ENCODE measurements around the gene ISY1.
"Not testable (repeated sequence)": the region's sequence is repeated elsewhere in the genome, so short reads cannot be mapped to it uniquely, and the experiment has no call there.

The ISY1 gene

DNA sequence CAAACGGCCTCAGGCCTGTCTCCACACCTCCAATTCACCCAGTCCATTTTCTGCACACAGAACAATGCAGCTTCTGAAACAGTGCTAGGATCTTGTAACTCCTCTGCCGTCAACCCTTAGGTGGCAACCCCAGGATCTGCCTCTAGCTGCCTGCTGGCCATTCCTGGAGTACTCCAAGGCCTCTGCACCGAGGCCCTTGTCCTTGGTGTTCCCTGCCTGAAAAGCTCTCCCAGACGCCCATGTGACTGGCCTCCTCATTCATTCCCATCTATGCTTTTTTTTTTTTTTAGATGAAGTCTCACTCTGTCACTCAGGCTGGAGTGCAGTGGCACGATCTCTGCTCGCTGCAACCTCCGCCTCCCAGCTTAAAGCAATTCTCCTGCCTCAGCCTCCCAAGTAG lies 57.6 kb downstream of the ISY1 start:
- CTCF ChIA-PET = no interaction called here
- DNase-seq (ENCODE audit: extremely low spot score) = no peak
- TF ChIP-seq BHLHE40 (IDR thresholded peaks at IDR 0.05; ENCODE audit: borderline replicate concordance) = no peak
- no peak for TF ChIP-seq ARNT (IDR thresholded peaks at IDR 0.05)
- TF ChIP-seq LEF1 (IDR thresholded peaks at IDR 0.05; ENCODE audit: borderline replicate concordance) = no peak
- TF ChIP-seq ELF4 (IDR thresholded peaks at IDR 0.05) = no peak
- no peak for TF ChIP-seq HDGF (IDR thresholded peaks at IDR 0.05; ENCODE audit: borderline replicate concordance)
- TF ChIP-seq SUZ12 (IDR thresholded peaks at IDR 0.05) = no peak
- no peak for TF ChIP-seq FOXK2 (IDR thresholded peaks at IDR 0.05)
- TF ChIP-seq CTBP1 (IDR thresholded peaks at IDR 0.05; ENCODE audit: borderline replicate concordance) = no peak
- TF ChIP-seq SP1 (IDR thresholded peaks at IDR 0.05) = no peak
- no peak for TF ChIP-seq ZNF384 (IDR thresholded peaks at IDR 0.05)
- TF ChIP-seq, protein P1, sequence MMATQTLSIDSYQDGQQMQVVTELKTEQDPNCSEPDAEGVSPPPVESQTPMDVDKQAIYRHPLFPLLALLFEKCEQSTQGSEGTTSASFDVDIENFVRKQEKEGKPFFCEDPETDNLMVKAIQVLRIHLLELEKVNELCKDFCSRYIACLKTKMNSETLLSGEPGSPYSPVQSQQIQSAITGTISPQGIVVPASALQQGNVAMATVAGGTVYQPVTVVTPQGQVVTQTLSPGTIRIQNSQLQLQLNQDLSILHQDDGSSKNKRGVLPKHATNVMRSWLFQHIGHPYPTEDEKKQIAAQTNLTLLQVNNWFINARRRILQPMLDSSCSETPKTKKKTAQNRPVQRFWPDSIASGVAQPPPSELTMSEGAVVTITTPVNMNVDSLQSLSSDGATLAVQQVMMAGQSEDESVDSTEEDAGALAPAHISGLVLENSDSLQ (IDR thresholded peaks at IDR 0.05) = no peak
- no peak for TF ChIP-seq FOXM1 (IDR thresholded peaks at IDR 0.05; ENCODE audit: borderline replicate concordance)
- TF ChIP-seq NFRKB (IDR thresholded peaks at IDR 0.05) = no peak
- no peak for TF ChIP-seq L3MBTL2 (conservative IDR thresholded peaks at IDR 0.05)
- no peak for TF ChIP-seq TARDBP (IDR thresholded peaks at IDR 0.05)
- TF ChIP-seq FOXA1 (IDR thresholded peaks at IDR 0.05) = no peak
- POLR2A ChIA-PET = no interaction called here

DNA sequence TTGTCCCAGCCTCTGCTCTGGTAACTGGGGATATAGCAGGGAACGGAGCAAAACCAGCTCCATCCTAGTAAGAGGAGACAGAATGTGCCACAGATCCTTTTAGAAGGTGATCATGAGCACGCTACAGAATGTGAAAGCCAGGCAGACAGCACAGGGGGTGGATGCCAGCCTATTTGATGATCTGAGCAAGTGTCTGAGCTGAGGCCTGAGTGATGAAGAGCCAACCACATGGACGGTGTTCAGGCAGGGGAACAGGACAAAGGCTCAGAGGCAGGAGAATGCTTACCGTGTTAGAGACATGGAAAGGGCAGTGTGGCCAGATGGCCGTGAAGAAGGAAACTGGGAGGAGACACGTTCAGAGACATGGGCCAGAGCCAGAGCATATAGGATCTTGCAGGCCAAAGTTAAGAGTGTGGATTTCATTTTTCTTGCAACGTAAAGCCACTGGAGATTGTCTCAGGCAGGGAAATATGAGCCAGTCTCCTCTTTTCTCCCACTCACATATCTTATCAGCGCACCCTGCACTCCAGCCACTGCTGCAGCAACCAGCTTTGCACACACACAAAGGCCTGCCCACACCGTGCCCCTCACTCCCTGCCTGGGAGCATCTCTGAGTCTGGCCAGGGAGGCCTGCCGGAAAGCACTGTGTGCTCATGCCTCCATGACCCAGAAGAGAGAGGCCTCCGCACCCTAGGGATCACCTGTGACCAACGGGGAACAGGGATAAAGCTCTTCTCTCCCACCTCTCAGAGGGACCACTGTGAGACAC lies 59.3 kb downstream of the ISY1 start:
- POLR2A ChIA-PET = interaction anchor here (0.7 to 1.0 kb wide), 3 partner anchors 21 to 144 kb away, joined by 3 read pairs; no protein-coding TSS in a partner anchor

DNA sequence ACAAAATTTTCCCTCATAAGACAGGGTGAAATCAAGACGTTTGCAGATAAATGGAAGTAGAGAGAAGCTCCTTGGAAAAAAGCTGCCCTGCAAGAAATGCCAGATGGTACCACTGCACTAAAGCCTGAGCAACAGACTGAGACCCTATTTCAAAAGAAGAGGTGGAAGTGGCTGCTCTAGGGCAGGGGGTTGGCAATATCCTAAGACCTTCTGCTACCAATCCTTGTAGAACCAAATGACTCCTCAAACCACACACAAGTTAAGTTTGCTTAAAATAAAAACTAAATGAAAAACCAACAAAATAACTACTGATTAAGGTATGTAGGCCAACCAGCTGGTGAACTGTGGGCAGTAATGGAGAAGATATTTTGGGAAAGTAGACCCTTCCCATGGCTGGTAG lies 60.6 kb downstream of the ISY1 start:
- CTCF ChIA-PET = no interaction called here
- POLR2A ChIA-PET = no interaction called here
- DNase-seq (ENCODE audit: extremely low spot score) = no peak
- TF ChIP-seq, protein P1 (IDR thresholded peaks at IDR 0.05) = no peak
- no peak for TF ChIP-seq FOXM1 (IDR thresholded peaks at IDR 0.05; ENCODE audit: borderline replicate concordance)
- no peak for TF ChIP-seq FOXK2 (IDR thresholded peaks at IDR 0.05)
- TF ChIP-seq FOXA1 (IDR thresholded peaks at IDR 0.05) = no peak
- no peak for TF ChIP-seq ARNT (IDR thresholded peaks at IDR 0.05)
- TF ChIP-seq L3MBTL2 (conservative IDR thresholded peaks at IDR 0.05) = no peak
- no peak for TF ChIP-seq ELF4 (IDR thresholded peaks at IDR 0.05)
- TF ChIP-seq CTBP1 (IDR thresholded peaks at IDR 0.05; ENCODE audit: borderline replicate concordance) = no peak
- no peak for TF ChIP-seq LEF1 (IDR thresholded peaks at IDR 0.05; ENCODE audit: borderline replicate concordance)
- no peak for TF ChIP-seq HDGF (IDR thresholded peaks at IDR 0.05; ENCODE audit: borderline replicate concordance)
- TF ChIP-seq SP1 (IDR thresholded peaks at IDR 0.05) = no peak
- no peak for TF ChIP-seq TARDBP (IDR thresholded peaks at IDR 0.05)

More for the DNA sequence above, 59.3 kb downstream of the ISY1 start:
- DNase-seq (ENCODE audit: extremely low spot score) = no peak
- CTCF ChIA-PET = no interaction called here
- TF ChIP-seq ZNF384 (IDR thresholded peaks at IDR 0.05) = no peak
- TF ChIP-seq FOXA1 (IDR thresholded peaks at IDR 0.05) = no peak
- no peak for TF ChIP-seq ELF4 (IDR thresholded peaks at IDR 0.05)
- TF ChIP-seq HDGF (IDR thresholded peaks at IDR 0.05; ENCODE audit: borderline replicate concordance) = no peak
- no peak for TF ChIP-seq TARDBP (IDR thresholded peaks at IDR 0.05)
- no peak for TF ChIP-seq ARNT (IDR thresholded peaks at IDR 0.05)
- TF ChIP-seq FOXM1 (IDR thresholded peaks at IDR 0.05; ENCODE audit: borderline replicate concordance) = no peak
- no peak for TF ChIP-seq NFRKB (IDR thresholded peaks at IDR 0.05)
- no peak for TF ChIP-seq L3MBTL2 (conservative IDR thresholded peaks at IDR 0.05)
- TF ChIP-seq FOXK2 (IDR thresholded peaks at IDR 0.05) = no peak
- TF ChIP-seq, protein P1 (IDR thresholded peaks at IDR 0.05) = no peak
- TF ChIP-seq LEF1 (IDR thresholded peaks at IDR 0.05; ENCODE audit: borderline replicate concordance) = no peak
- no peak for TF ChIP-seq SP1 (IDR thresholded peaks at IDR 0.05)
- TF ChIP-seq CTBP1 (IDR thresholded peaks at IDR 0.05; ENCODE audit: borderline replicate concordance) = no peak
- TF ChIP-seq BHLHE40 (IDR thresholded peaks at IDR 0.05; ENCODE audit: borderline replicate concordance) = no peak
- no peak for TF ChIP-seq SUZ12 (IDR thresholded peaks at IDR 0.05)

DNA sequence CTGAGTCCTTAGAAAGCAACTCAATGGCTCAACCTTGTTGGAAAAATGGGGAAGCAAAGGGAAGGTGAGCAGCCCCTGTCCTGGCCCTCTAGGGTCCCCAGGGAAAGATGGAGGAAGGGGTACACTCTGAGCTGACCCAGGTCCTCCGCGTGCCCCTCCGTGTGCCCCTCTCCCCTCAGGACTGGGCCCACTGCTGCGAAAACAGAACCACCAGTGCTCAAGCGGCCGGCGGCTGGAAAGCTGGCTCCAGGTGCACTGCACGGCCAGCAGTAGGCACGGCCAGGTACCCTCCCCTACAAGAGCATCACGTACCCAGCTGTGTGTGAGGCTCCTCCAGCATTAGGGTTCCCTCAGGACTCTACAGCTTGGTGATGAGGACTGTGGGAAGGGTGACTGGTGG lies 65.6 kb downstream of the ISY1 start:
- ChIA-PET CTCF (no interaction called here), POLR2A (no interaction called here)
- no peak for DNase-seq (ENCODE audit: extremely low spot score)
- TF ChIP-seq L3MBTL2 (conservative IDR thresholded peaks at IDR 0.05) (no peak), FOXK2 (IDR thresholded peaks at IDR 0.05) (no peak), FOXA1 (IDR thresholded peaks at IDR 0.05) (no peak), FOXM1 (IDR thresholded peaks at IDR 0.05; ENCODE audit: borderline replicate concordance) (no peak), ARNT (IDR thresholded peaks at IDR 0.05) (no peak), SP1 (IDR thresholded peaks at IDR 0.05) (no peak), CTBP1 (IDR thresholded peaks at IDR 0.05; ENCODE audit: borderline replicate concordance) (no peak), TARDBP (IDR thresholded peaks at IDR 0.05) (no peak), ELF4 (IDR thresholded peaks at IDR 0.05) (no peak), LEF1 (IDR thresholded peaks at IDR 0.05; ENCODE audit: borderline replicate concordance) (no peak), ZNF384 (IDR thresholded peaks at IDR 0.05) (no peak), NFRKB (IDR thresholded peaks at IDR 0.05) (no peak), SUZ12 (IDR thresholded peaks at IDR 0.05) (no peak), HDGF (IDR thresholded peaks at IDR 0.05; ENCODE audit: borderline replicate concordance) (no peak), BHLHE40 (IDR thresholded peaks at IDR 0.05; ENCODE audit: borderline replicate concordance) (no peak)
- TF ChIP-seq, protein P1 (IDR thresholded peaks at IDR 0.05) = no peak

DNA sequence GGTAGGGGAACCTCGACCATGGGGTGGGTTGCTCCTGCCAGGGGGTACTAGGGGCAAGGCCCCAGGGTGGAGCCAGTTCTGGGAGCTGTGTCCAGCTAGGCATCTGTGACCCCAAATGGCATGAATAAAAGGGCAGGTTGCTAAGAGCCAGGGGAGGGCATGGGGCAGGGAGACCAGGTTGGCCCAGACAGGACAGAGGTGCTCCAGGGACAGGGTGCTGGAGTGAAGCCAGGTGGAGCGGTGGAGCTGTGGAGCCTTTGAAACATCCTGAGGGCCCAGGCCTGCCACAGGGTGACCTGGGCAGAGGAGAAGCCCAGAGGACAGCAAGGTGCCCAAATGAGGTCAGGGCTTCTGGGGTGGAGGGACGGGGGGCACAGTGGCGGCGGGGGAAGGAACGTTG lies 72.6 kb downstream of the ISY1 start:
- DNase-seq (ENCODE audit: extremely low spot score); POLR2A ChIA-PET; CTCF ChIA-PET: not testable (repeated sequence)

DNA sequence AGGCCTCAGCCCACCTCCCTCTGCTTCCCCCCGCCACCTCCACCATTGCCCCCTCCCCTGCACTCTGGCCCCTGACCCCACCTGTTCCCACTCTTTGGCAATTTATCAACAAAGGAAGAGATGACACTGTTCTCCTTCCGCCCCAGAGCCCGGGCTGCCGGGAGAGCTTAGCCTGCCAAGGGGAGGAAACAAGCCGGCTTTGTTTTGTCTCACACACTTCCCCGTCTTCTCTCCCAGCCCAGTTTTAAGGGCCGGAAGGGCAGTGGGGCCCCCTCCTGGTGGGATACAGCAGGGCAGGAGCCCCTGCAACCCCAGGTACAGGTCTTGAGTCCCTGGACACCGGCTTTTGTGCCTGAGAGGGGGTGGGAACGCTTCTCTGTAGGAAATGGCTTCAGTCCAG lies 73.0 kb downstream of the ISY1 start:
- DNase-seq (ENCODE audit: extremely low spot score); POLR2A ChIA-PET; CTCF ChIA-PET: not testable (repeated sequence)
